ENCODE results near the gene ABCD2. TPM values are rescaled to one million over a fixed set of nuclear protein-coding genes. Genes with fewer than 3 reads are reported as not detected.
"Not testable (repeated sequence)": the region's sequence is repeated elsewhere in the genome, so short reads cannot be mapped to it uniquely, and the experiment has no call there.

Gene ABCD2
- polyA plus RNA-seq, 1 experiment = not detected

GRCh38 chr12:39626033-39626814, 6.6 kb upstream of the ABCD2 start:
- ChIA-PET CTCF (no interaction called here), POLR2A (no interaction called here)
- TF ChIP-seq, protein P1, sequence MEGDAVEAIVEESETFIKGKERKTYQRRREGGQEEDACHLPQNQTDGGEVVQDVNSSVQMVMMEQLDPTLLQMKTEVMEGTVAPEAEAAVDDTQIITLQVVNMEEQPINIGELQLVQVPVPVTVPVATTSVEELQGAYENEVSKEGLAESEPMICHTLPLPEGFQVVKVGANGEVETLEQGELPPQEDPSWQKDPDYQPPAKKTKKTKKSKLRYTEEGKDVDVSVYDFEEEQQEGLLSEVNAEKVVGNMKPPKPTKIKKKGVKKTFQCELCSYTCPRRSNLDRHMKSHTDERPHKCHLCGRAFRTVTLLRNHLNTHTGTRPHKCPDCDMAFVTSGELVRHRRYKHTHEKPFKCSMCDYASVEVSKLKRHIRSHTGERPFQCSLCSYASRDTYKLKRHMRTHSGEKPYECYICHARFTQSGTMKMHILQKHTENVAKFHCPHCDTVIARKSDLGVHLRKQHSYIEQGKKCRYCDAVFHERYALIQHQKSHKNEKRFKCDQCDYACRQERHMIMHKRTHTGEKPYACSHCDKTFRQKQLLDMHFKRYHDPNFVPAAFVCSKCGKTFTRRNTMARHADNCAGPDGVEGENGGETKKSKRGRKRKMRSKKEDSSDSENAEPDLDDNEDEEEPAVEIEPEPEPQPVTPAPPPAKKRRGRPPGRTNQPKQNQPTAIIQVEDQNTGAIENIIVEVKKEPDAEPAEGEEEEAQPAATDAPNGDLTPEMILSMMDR (IDR thresholded peaks at IDR 0.05; ENCODE audit: low read depth, low read length) = no peak
- Histone ChIP-seq H3K9me3 (ENCODE audit: control insufficient read depth, insufficient read depth, low read length) (no peaks in the 10 kb centered on the region; the same call in 1 of the 2 replicates), H3K4me3 (ENCODE audit: low read depth, low read length) (no peak overlapping the region), H3K27me3 (ENCODE audit: control insufficient read depth, insufficient read depth, low read length) (no peaks in the 10 kb centered on the region), H3K27ac (ENCODE audit: low read depth, low read length) (no peak overlapping the region)
- DNase-seq (ENCODE audit: low read depth, low spot score) = no peak

DNA sequence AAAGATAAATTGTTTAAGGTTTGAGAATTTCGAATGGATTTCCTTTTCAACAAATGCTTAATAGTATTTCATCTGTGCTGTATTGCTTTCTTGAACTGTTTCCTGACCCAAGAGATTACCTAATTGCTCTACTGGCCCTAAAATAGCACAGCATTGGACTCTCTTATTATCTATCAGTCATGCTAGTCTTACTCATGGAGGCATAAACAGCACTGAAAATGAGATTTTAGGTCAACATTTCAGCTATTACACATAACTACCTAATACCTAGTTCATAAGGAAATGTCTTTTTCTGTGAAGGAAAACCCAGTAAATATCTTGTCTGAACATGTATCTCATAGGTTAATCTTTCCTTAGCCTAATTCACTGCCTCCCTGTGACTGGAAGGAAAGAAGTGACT, 4.3 kb upstream of the ABCD2 start:
- no peaks in the 10 kb centered on the region; the same call in 1 of the 2 replicates for H3K9me3 ChIP-seq (ENCODE audit: control insufficient read depth, insufficient read depth, low read length)
- H3K27ac ChIP-seq (ENCODE audit: low read depth, low read length) = no peak overlapping the region
- no peak overlapping the region for H3K4me3 ChIP-seq (ENCODE audit: low read depth, low read length)
- CTCF ChIA-PET = no interaction called here
- POLR2A ChIA-PET = no interaction called here
- no peaks in the 10 kb centered on the region for H3K27me3 ChIP-seq (ENCODE audit: control insufficient read depth, insufficient read depth, low read length)
- TF ChIP-seq, protein P1 (IDR thresholded peaks at IDR 0.05; ENCODE audit: low read depth, low read length) = no peak
- DNase-seq (ENCODE audit: low read depth, low spot score) = no peak

- H3K27me3 ChIP-seq (ENCODE audit: control insufficient read depth, insufficient read depth, low read length); H3K4me3 ChIP-seq (ENCODE audit: low read depth, low read length); POLR2A ChIA-PET; DNase-seq (ENCODE audit: low read depth, low spot score); H3K9me3 ChIP-seq (ENCODE audit: control insufficient read depth, insufficient read depth, low read length); H3K27ac ChIP-seq (ENCODE audit: low read depth, low read length); CTCF ChIA-PET: not testable (repeated sequence)
These were observed 3.6 kb upstream of the ABCD2 start for GRCh38 chr12:39623160-39623559.

- no peak for DNase-seq (ENCODE audit: low read depth, low spot score)
- Histone ChIP-seq H3K4me3 (ENCODE audit: low read depth, low read length) (no peak overlapping the region), H3K27me3 (ENCODE audit: control insufficient read depth, insufficient read depth, low read length) (no peaks in the 10 kb centered on the region), H3K27ac (ENCODE audit: low read depth, low read length) (no peak overlapping the region), H3K9me3 (ENCODE audit: control insufficient read depth, insufficient read depth, low read length) (no peaks in the 10 kb centered on the region; the same call in 1 of the 2 replicates)
- ChIA-PET POLR2A (no interaction called here), CTCF (no interaction called here)
- TF ChIP-seq, protein P1 (IDR thresholded peaks at IDR 0.05; ENCODE audit: low read depth, low read length) = no peak
These were observed 2.7 kb upstream of the ABCD2 start for GRCh38 chr12:39622306-39622705.

DNA sequence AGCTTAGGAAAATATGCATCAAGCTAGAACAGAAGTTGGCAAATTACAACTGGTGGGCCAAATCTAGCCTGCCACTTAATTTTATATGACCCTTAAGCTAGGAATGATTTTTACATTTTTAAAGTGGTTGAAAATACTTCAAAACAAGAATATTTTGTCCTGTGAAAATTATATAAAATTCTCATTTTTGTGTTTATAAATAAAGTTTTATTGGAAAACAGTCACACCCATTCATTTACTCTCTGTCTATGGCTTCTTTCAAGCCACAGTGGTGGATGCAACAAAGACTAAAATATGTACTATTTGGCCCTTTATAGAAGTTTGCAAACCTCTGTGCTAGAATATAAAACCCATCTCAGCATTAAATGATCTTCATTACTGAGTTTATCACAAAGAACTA, 2.1 kb upstream of the ABCD2 start:
- no peak for DNase-seq (ENCODE audit: low read depth, low spot score)
- ChIA-PET POLR2A (interaction anchor here (0.5 kb wide), 1 partner anchor 542 kb away, joined by 3 read pairs; no protein-coding TSS in a partner anchor), CTCF (no interaction called here)
- no peak overlapping the region for H3K27ac ChIP-seq (ENCODE audit: low read depth, low read length)
- H3K9me3 ChIP-seq (ENCODE audit: control insufficient read depth, insufficient read depth, low read length) = no peaks in the 10 kb centered on the region; the same call in 1 of the 2 replicates
- no peaks in the 10 kb centered on the region for H3K27me3 ChIP-seq (ENCODE audit: control insufficient read depth, insufficient read depth, low read length)
- TF ChIP-seq, protein P1 (IDR thresholded peaks at IDR 0.05; ENCODE audit: low read depth, low read length) = no peak
- no peak overlapping the region for H3K4me3 ChIP-seq (ENCODE audit: low read depth, low read length)

All from AG04450 (cell line).